ENCODE data around the gene PRSS38. TPM values are rescaled to one million over a fixed set of nuclear protein-coding genes. Genes with fewer than 3 reads are reported as not detected.

Gene PRSS38
- total RNA-seq, 2 donors from 2014 or later, result not detected

GRCh38 chr1:227856147-227856858 is 40.8 kb downstream of the PRSS38 start:
- H3K4me1 ChIP-seq (ENCODE audit: control insufficient read depth, insufficient read depth, low read length), result no peaks in the 10 kb centered on the region
- no peaks in the 10 kb centered on the region for H3K9me3 ChIP-seq (ENCODE audit: control insufficient read depth, low read length)
- H3K4me1 Mint-ChIP-seq, result no peaks in the 10 kb centered on the region
- no peak for TF ChIP-seq CTCF (conservative IDR thresholded peaks at IDR 0.05)
- WGBS, 2 experiments (ENCODE audit: insufficient coverage in 1 of 2, insufficient read length in 1 of 2), result 83 to 89% methylated on average over 5 to 6 of the region's 7 CpGs
- peaks cover 2% of the 10 kb centered on the region for H3K9me3 Mint-ChIP-seq
- H3K27ac ChIP-seq (ENCODE audit: low read depth, low read length), result no peak overlapping the region
- H3K4me3 Mint-ChIP-seq, result no peak overlapping the region
- no peak overlapping the region for H3K9ac ChIP-seq (ENCODE audit: extremely low read depth, low read length, poor library complexity, severe bottlenecking)
- H3K36me3 Mint-ChIP-seq (ENCODE audit: low read depth), result no peaks in the 10 kb centered on the region
- no peaks in the 10 kb centered on the region for H3K36me3 ChIP-seq (ENCODE audit: control insufficient read depth, insufficient read depth, low read length)
- H3K27me3 Mint-ChIP-seq (ENCODE audit: insufficient read depth), result peaks cover 3% of the 10 kb centered on the region
- no peak overlapping the region for H3K27ac Mint-ChIP-seq
- no peaks in the 10 kb centered on the region for H3K27me3 ChIP-seq (ENCODE audit: control insufficient read depth, insufficient read depth, low read length, poor library complexity, severe bottlenecking)
- no peak overlapping the region for H3K4me3 ChIP-seq (ENCODE audit: low read length)
- DNase-seq, result no peak

- Histone ChIP-seq H3K27ac (ENCODE audit: low read depth, low read length) (no peak overlapping the region), H3K36me3 (ENCODE audit: control insufficient read depth, insufficient read depth, low read length) (no peaks in the 10 kb centered on the region), H3K9me3 (ENCODE audit: control insufficient read depth, low read length) (peaks cover 6% of the 10 kb centered on the region), H3K4me3 (ENCODE audit: low read length) (no peak overlapping the region), H3K27me3 (ENCODE audit: control insufficient read depth, insufficient read depth, low read length, poor library complexity, severe bottlenecking) (no peaks in the 10 kb centered on the region), H3K9ac (ENCODE audit: extremely low read depth, low read length, poor library complexity, severe bottlenecking) (no peak overlapping the region), H3K4me1 (ENCODE audit: control insufficient read depth, insufficient read depth, low read length) (no peaks in the 10 kb centered on the region)
- DNase-seq, result no peak
- Mint-ChIP-seq H3K27me3 (ENCODE audit: insufficient read depth) (peaks cover 18% of the 10 kb centered on the region), H3K27ac (no peak overlapping the region), H3K9me3 (peaks cover 9% of the 10 kb centered on the region), H3K4me3 (no peak overlapping the region), H3K4me1 (no peaks in the 10 kb centered on the region), H3K36me3 (ENCODE audit: low read depth) (no peaks in the 10 kb centered on the region)
- TF ChIP-seq CTCF (conservative IDR thresholded peaks at IDR 0.05), result no peak
Measured at GRCh38 chr1:227864882-227865281, 49.4 kb downstream of the PRSS38 start.

GRCh38 chr1:227869279-227869842 is 53.9 kb downstream of the PRSS38 start:
- Mint-ChIP-seq H3K27me3 (ENCODE audit: insufficient read depth) (peaks cover 29% of the 10 kb centered on the region), H3K9me3 (peaks cover 7% of the 10 kb centered on the region), H3K27ac (no peak overlapping the region), H3K4me3 (no peak overlapping the region), H3K36me3 (ENCODE audit: low read depth) (no peaks in the 10 kb centered on the region), H3K4me1 (no peaks in the 10 kb centered on the region)
- Histone ChIP-seq H3K9ac (ENCODE audit: extremely low read depth, low read length, poor library complexity, severe bottlenecking) (no peak overlapping the region), H3K9me3 (ENCODE audit: control insufficient read depth, low read length) (peaks cover 6% of the 10 kb centered on the region), H3K27ac (ENCODE audit: low read depth, low read length) (no peak overlapping the region), H3K4me3 (ENCODE audit: low read length) (no peak overlapping the region), H3K36me3 (ENCODE audit: control insufficient read depth, insufficient read depth, low read length) (no peaks in the 10 kb centered on the region), H3K4me1 (ENCODE audit: control insufficient read depth, insufficient read depth, low read length) (no peaks in the 10 kb centered on the region), H3K27me3 (ENCODE audit: control insufficient read depth, insufficient read depth, low read length, poor library complexity, severe bottlenecking) (no peaks in the 10 kb centered on the region)
- no peak for DNase-seq
- no peak for TF ChIP-seq CTCF (conservative IDR thresholded peaks at IDR 0.05)
- WGBS, 2 experiments (ENCODE audit: insufficient coverage in 1 of 2, insufficient read length in 1 of 2), result 87 to 93% methylated on average over 2 to 5 of the region's 5 CpGs
